GM21529 (cell line): Measurements from ENCODE around the gene NPAS2.

ENCODE experiments used
- ATAC-seq: cut with Tn5 transposase; IDR thresholded peaks from one replicate; pipeline ENCODE4 v1.9.1; 2021; ENCODE audit not compliant: unreplicated experiment

Gene NPAS2

GRCh38 chr2:100819370-100820272 is at the start of gene NPAS2:
Gene NPAS2, plus strand, starts transcription at chr2:100820139. Its CDS starts 84,616 bp downstream, at chr2:100904755.
- no peak for ATAC-seq

- no peak for ATAC-seq
Measured at GRCh38 chr2:100771125-100771524, 48.8 kb upstream of the NPAS2 start.

DNA sequence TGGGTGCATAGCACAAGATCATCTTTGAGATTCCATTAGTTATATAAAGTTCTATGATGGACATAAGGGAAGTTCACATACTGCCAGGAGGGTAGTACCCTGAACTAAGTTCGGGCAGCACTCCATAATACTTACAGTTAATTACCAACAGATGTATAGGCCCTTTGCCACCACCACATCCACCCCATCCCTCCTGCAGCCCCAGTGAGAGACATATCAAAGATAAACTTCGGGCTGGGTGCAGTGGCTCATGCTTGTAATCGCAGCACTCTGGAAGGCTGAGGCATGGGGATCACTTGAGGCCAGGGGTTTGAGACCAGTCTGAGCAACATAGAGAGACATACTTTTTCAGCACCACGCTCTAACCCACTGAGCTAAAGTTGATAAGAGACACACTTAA is 46.4 kb upstream of the NPAS2 start:
- ATAC-seq, result no peak

DNA sequence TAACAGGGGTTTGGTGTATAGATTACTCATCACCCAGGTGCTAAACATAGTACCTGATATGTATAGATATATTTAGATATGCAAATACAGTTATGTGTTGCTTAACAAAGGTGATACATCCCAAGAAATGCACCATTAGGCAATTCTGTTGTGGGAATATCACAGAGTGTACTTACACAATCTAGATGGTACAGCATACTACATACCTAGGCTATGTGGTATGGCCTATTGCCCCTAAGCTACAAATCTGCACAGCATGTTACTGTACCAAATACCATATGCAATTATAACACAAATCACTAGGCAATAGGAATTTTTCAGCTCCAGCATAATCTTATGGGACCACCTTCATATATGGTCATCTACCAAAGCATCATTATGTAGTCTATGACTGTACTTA is 43.5 kb upstream of the NPAS2 start:
- ATAC-seq, result no peak

- ATAC-seq, result no peak
Measured at GRCh38 chr2:100778637-100779450, 41.1 kb upstream of the NPAS2 start.

- no peak for ATAC-seq
Measured at GRCh38 chr2:100779908-100780202, 40.1 kb upstream of the NPAS2 start.

GRCh38 chr2:100780203-100781008 is 39.5 kb upstream of the NPAS2 start:
- no peak for ATAC-seq

GRCh38 chr2:100781009-100781325 is 39.0 kb upstream of the NPAS2 start:
- ATAC-seq, result no peak

- no peak for ATAC-seq
Measured at GRCh38 chr2:100781523-100782379, 38.2 kb upstream of the NPAS2 start.

DNA sequence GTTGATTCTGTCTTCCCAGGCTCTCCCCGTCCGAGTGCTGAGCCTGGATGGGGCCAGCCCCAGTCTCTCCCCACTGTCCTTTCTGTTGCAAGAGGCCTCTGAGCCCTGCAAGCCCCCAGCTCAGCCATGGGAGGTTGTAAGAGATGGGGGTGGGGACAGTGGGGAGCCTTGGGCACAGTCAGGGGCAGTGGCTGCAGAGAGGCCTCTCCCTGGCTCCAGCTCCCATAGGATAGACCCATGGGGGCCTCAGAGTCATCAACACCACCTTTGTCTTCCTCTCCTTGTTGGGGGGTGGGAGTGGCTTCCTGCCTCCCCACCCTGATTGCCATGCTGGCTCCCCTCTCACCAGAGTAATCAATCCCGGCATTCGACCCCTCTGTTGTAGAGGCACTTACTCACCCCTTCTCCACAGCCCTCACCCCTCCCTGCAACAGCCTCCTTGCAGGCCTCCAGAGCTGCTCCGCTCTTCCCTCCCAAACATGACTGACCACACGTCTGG is 37.5 kb upstream of the NPAS2 start:
- ATAC-seq, result no peak

DNA sequence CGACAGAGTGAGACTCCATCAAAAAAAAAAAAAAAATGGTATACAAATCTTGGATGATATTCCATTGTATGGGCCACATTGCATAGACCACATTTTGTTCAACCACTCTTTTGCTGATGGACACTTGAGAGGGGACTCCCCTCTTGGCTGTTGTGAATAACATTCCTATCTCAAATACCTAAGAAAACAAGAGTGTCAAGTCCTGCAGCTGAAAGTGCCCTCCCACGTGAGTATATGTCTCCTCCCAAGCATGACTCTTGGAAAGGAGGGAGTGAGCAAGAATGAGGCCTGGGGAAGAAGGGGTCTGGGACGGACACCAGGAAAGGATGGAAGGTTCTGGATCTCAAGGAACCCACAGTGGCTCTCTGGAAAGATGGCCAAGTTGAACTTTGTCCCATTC is 36.0 kb upstream of the NPAS2 start:
- ATAC-seq, result no peak

DNA sequence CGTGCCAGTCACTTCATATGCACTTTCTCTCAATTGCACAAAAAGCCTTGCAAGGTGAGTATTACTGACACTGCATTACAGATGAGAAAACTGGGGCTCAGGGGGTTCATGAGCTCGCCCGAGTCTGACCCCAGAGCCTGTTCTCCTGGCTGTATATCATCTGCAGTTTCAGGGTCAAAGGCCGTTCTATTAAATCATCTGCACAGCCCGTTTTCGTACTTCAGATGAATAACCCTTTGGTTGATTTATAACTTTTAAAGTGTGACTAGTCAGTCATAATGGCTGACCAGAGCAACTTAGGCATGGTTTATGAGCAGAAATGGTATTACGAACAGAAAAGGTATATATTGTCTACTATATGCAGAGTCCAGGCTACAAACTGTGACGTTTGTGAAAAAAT is 35.3 kb upstream of the NPAS2 start:
- ATAC-seq, result no peak

- no peak for ATAC-seq
Measured at GRCh38 chr2:100785626-100786296, 34.2 kb upstream of the NPAS2 start.

DNA sequence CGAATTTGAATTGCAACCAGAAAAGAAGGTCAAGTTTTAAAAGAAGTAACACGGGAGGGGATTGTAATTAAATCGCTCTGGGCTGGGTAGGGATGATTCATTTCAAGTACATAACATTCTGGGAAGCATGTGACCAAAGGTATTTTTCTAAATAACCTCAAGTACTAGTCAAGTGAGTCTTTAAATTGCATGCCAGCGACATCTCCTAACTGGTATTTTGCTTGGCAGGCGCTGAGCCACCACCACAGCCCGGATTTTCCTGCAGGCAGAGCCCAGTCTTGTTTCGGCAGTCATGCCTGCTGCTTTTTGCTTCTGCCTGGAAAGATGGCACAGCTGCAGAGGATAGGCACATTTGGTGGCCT is 33.7 kb upstream of the NPAS2 start:
- no peak for ATAC-seq

GRCh38 chr2:100786985-100787384 is 33.0 kb upstream of the NPAS2 start:
- no peak for ATAC-seq

- no peak for ATAC-seq
Measured at GRCh38 chr2:100789361-100789760, 30.6 kb upstream of the NPAS2 start.

GRCh38 chr2:100791294-100791935 is 28.5 kb upstream of the NPAS2 start:
- ATAC-seq, result no peak

GRCh38 chr2:100791936-100792308 is 28.0 kb upstream of the NPAS2 start:
- no peak for ATAC-seq

GRCh38 chr2:100793220-100793619 is 26.7 kb upstream of the NPAS2 start:
- no peak for ATAC-seq

DNA sequence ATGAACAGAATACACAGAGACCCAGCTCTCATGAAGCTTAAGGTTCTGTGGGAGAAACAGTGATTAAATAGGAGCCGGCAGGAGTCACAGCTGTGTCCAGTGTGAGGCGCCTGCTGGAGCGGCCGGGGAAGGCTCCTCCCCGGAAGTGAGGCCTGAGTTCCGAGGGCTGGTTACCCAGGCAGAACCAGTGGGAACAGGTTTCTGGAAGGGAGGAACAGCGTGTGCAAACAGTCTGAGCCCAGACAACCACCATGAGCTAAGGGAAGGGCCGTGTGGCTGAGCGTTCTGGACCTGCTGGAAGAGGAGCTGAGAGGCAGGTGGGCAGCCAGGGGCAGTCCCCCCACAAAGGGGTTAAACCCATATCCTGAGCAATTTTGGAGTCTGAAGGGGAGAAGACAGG is 26.0 kb upstream of the NPAS2 start:
- ATAC-seq, result no peak
